ENCODE data around the gene MSI2.

DNA sequence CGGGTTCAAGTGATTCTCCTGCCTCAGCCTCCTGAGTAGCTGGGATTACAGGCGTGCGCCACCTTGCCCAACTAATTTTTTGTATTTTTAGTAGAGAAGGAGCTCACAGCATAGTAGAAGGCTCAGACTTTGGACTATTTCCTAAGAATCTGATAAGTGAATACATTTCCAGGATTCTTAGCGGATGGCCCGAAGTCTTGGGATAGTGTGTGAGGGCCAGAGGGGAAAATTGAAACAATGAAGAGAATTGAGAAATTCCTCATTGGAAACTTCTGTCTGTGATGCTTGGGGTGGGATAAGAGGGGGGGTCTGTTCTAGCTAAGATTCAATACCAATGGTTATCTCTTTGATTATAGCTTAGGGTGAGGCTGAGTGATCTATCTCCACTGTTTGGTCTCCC, 183.3 kb downstream of the MSI2 start:
- TF ChIP-seq CTCF (IDR thresholded peaks at IDR 0.05) (no peak), POLR2A (IDR thresholded peaks at IDR 0.05) (no peak)
